GM08714 (cell line): ENCODE data around the gene HPDL.
A peak's percentile ranks its signal among the peaks of the same experiment; 100 is the strongest.

Experiments
- H3K4me3 ChIP-seq: fragments of 200-500 bp; sonication (Bioruptor generic); 2 replicates; pipeline ENCODE4 v1.5.1; 2014; ENCODE audit warnings: mild to moderate bottlenecking, low read length, inconsistent platforms
- ZNF274 ChIP-seq: IDR thresholded peaks from 2 replicates; pipeline ENCODE4 v1.6.1; 2012; ENCODE audit warnings: mild to moderate bottlenecking, low read depth, low read length

The HPDL gene

GRCh38 chr1:45334308-45335245 lies 7.9 kb downstream of the HPDL start:
- TF ChIP-seq ZNF274, result no peak

GRCh38 chr1:45335855-45336324 lies 9.2 kb downstream of the HPDL start:
- TF ChIP-seq ZNF274, result no peak
- no peak overlapping the region for H3K4me3 ChIP-seq

More at GRCh38 chr1:45334308-45335245, 7.9 kb downstream of the HPDL start:
- H3K4me3 ChIP-seq, result no peak overlapping the region

GRCh38 chr1:45337630-45338325 lies 11.1 kb downstream of the HPDL start:
- H3K4me3 ChIP-seq, result no peak overlapping the region
- TF ChIP-seq ZNF274, result no peak

- TF ChIP-seq ZNF274, result no peak
- peak within 1 kb of the TSS; percentile 96 for H3K4me3 ChIP-seq
These were observed 13.3 kb downstream of the HPDL start, which contains the start of the genes MUTYH and TOE1 for GRCh38 chr1:45339789-45340558. Gene MUTYH (minus strand): TSS chr1:45340440. CDS start chr1:45334505, 5,935 bp downstream. Gene TOE1 (plus strand): TSS chr1:45340170. CDS start chr1:45340253, 83 bp downstream.

GRCh38 chr1:45340816-45341466 lies 14.2 kb downstream of the HPDL start:
- H3K4me3 ChIP-seq, result peak overlapping the region; percentile 96

GRCh38 chr1:45344499-45344898 lies 17.8 kb downstream of the HPDL start:
- no peak overlapping the region for H3K4me3 ChIP-seq
- TF ChIP-seq ZNF274, result no peak

More at GRCh38 chr1:45340816-45341466, 14.2 kb downstream of the HPDL start:
- no peak for TF ChIP-seq ZNF274

- H3K4me3 ChIP-seq, result no peak overlapping the region
- TF ChIP-seq ZNF274, result no peak
These were observed 18.3 kb downstream of the HPDL start for GRCh38 chr1:45345014-45345413.

- no peak for TF ChIP-seq ZNF274
- no peak overlapping the region for H3K4me3 ChIP-seq
These were observed 19.8 kb downstream of the HPDL start for GRCh38 chr1:45346473-45346872.

GRCh38 chr1:45348020-45348419 lies 21.3 kb downstream of the HPDL start:
- H3K4me3 ChIP-seq, result no peak overlapping the region
- no peak for TF ChIP-seq ZNF274

GRCh38 chr1:45348609-45348965 lies 21.9 kb downstream of the HPDL start:
- no peak for TF ChIP-seq ZNF274
- no peak overlapping the region for H3K4me3 ChIP-seq

GRCh38 chr1:45348966-45349677 lies 22.4 kb downstream of the HPDL start:
- H3K4me3 ChIP-seq, result no peak overlapping the region
- TF ChIP-seq ZNF274, result no peak

- no peak for TF ChIP-seq ZNF274
- H3K4me3 ChIP-seq, result no peak overlapping the region
These were observed 24.8 kb downstream of the HPDL start for GRCh38 chr1:45351508-45351907.

GRCh38 chr1:45353685-45354084 lies 27.0 kb downstream of the HPDL start:
- H3K4me3 ChIP-seq, result no peak overlapping the region
- no peak for TF ChIP-seq ZNF274
